Fibroblast of lung (primary cell): ENCODE data around the gene GOLGA3.

Experiments used
- EZH2 ChIP-seq: IDR thresholded peaks from 2 replicates; pipeline ENCODE4 v1.5.1; 2012; ENCODE audit warnings: low read length, control low read depth, mild to moderate bottlenecking; ENCODE audit errors: missing control alignments
- TF ChIP-seq, protein P1 (sequence below), 2 donors: IDR thresholded peaks in 1 of 2; conservative IDR thresholded peaks in 1 of 2; 1 replicate in 1 of 2; 2 replicates in 1 of 2; pipeline ENCODE4 v1.5.1; 2011 to 2012; ENCODE audit warnings: low read length in 2 of 2, control low read depth in 1 of 2, inconsistent platforms in 1 of 2, low read depth in 1 of 2, mild to moderate bottlenecking in 1 of 2

DNA sequence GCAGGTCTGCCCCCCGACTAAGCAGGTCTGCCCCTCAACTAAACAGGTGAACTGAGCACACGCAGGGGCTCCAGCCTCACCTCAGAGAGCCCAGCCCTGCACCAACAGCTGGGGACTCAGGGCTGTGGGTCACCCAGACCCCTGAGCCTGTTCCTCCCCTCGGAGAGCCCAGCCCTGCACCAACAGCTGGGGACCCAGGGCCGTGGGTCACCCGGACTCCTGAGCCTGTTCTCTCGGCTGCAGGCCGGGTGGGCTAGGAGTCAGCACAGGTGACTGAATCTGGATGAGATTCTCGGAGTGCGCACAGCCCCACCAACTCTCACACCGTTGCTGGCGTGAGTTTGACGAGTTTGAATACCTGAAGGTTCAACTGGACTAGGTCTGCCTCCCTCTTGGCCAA, 46.7 kb downstream of the GOLGA3 start:
- TF ChIP-seq, protein P1, sequence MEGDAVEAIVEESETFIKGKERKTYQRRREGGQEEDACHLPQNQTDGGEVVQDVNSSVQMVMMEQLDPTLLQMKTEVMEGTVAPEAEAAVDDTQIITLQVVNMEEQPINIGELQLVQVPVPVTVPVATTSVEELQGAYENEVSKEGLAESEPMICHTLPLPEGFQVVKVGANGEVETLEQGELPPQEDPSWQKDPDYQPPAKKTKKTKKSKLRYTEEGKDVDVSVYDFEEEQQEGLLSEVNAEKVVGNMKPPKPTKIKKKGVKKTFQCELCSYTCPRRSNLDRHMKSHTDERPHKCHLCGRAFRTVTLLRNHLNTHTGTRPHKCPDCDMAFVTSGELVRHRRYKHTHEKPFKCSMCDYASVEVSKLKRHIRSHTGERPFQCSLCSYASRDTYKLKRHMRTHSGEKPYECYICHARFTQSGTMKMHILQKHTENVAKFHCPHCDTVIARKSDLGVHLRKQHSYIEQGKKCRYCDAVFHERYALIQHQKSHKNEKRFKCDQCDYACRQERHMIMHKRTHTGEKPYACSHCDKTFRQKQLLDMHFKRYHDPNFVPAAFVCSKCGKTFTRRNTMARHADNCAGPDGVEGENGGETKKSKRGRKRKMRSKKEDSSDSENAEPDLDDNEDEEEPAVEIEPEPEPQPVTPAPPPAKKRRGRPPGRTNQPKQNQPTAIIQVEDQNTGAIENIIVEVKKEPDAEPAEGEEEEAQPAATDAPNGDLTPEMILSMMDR (conservative IDR thresholded peaks at IDR 0.05 in 1 of 2, IDR thresholded peaks at IDR 0.05 in 1 of 2; ENCODE audit: low read depth in 1 of 2, low read length in 2 of 2) = no peak
- no peak for TF ChIP-seq EZH2
